Erythroblast (primary cell): Measurements from ENCODE around the gene KIF6.

Source experiments
- DNase-seq, 2 experiments: peaks; one replicate each; lab custom pipeline; 2025; lab: John Stamatoyannopoulos, UW
- GATA1 ChIP-seq: IDR thresholded peaks from 2 replicates; pipeline ENCODE4 v1.6.1; 2011; ENCODE audit warnings: low read depth, mild to moderate bottlenecking, control low read depth, low read length, moderate library complexity
- POLR2A ChIP-seq: IDR thresholded peaks from 2 replicates; pipeline ENCODE4 v1.6.1; 2011; ENCODE audit warnings: mild to moderate bottlenecking, low read length

The KIF6 gene, protein sequence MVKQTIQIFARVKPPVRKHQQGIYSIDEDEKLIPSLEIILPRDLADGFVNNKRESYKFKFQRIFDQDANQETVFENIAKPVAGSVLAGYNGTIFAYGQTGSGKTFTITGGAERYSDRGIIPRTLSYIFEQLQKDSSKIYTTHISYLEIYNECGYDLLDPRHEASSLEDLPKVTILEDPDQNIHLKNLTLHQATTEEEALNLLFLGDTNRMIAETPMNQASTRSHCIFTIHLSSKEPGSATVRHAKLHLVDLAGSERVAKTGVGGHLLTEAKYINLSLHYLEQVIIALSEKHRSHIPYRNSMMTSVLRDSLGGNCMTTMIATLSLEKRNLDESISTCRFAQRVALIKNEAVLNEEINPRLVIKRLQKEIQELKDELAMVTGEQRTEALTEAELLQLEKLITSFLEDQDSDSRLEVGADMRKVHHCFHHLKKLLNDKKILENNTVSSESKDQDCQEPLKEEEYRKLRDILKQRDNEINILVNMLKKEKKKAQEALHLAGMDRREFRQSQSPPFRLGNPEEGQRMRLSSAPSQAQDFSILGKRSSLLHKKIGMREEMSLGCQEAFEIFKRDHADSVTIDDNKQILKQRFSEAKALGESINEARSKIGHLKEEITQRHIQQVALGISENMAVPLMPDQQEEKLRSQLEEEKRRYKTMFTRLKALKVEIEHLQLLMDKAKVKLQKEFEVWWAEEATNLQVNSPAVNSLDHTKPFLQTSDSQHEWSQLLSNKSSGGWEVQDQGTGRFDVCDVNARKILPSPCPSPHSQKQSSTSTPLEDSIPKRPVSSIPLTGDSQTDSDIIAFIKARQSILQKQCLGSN

DNA sequence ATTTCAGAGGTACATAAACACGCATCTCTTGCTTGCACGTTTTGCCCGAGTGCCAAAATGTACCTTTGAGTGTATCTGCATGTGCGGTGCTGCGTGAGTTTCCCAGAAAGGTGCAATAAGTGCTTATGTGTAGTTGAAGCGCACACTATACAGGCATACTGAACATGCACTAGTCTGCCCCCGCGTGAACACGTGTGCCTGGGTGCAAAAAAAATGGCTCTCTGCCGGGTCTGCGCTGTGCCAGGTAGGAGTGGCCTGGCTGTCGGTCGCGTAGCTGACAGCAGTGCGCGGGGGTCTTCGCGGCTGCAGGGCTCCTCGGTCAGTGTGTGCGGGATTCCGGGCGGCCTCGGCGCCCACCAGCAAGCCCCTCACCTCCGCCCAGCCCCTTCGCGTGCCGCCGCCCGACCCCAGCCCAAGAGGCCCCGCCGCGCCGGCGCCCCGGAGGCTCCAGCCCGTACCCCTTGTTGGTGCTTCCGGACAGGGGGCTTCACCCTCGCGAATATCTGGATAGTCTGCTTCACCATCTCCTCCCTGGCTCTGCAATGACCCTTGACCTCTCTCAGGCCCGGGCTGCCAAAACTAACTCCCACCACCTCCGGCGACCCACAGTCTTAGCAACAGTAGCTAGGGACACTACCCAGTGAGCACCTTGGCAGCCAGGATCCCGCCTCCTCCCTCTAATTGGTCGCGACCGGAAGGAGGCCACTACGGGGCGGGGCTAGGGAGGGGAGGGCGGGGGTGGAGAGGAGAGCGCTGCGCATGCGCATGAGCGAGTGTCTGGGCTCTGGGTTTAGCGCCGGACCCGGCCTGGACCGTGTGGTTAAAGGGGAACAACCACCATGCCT is at the start of gene KIF6:
TSS of gene KIF6 (minus strand) at position 622 of the 845 bp plus-strand sequence. CDS start at position 524, 98 bp downstream.
- DNase-seq: peak; percentile 88 to 91
- TF ChIP-seq POLR2A (no peak), GATA1 (no peak)

DNA sequence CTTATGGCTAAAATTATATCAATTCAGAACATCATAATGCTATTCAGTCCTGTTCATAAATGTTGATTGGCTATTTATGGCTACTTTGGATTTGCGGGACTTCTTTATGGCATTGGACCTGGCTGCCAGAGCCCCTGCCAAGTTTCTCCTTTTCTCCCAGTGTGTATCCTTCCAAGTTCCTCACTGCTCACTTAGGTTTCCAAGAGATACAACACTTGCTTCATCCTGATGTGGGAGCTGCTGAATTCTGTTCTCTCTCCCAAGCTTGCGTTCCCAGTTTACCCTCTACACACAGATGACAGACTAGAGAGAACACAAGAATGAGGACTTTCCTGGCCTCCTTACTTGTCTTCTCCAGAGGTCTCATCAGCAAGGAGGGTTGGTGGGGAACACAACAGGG is 48.6 kb upstream of the KIF6 start:
- TF ChIP-seq GATA1 (no peak), POLR2A (no peak)
- no peak for DNase-seq

DNA sequence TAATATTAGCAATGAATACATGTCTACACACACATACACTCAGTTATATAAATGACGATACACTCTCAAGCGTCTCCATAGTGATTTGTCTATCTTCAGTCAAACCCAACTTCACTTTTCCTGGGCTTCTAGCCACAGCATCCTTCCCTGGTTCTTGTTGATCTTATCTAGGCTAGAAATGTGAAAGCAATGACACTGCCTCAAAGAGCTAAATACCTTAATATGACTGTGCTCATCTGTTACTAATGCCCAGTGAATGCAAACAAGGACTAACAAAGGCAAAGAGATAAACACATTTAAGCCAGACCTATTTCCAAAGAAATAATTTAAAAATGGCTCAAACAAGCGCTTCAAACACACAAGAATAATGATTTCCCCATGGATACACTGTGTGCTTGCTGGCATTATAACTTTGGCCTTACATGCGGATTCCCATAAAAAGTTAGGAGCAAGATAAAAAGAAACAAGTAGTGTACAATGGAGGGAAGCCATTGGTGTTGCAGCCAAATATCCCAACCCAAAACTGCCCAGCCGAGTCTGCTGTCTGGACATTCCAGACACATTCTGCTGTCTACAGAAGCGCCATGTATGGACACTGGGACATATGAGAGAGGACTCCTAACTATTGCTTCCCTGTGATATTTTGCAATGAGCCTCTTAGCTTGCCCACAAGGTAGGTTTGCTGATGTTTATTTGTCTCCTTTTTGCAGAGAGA is 47.5 kb upstream of the KIF6 start:
- no peak for DNase-seq
- TF ChIP-seq POLR2A (no peak), GATA1 (no peak)

DNA sequence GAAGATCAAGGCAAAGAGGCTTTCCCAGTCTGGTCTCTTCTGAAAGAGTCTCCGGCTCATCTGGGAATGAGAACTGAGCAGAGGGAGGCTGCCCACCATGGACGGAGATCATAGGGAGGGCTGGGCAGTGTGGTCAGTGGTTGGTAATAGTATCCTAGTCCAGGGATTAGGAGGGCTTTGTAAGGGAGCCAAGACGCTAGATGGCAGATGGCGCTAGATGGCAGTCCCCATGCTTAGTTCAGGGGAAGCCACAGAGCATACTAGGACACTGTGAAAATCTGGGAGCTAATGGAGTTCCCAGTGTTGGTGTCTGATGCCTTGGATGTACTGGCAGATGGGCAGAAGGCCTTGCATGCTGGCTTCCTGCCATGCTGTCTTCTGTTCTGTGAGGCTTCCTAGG is 45.2 kb upstream of the KIF6 start:
- no peak for DNase-seq
- TF ChIP-seq POLR2A (no peak), GATA1 (no peak)

DNA sequence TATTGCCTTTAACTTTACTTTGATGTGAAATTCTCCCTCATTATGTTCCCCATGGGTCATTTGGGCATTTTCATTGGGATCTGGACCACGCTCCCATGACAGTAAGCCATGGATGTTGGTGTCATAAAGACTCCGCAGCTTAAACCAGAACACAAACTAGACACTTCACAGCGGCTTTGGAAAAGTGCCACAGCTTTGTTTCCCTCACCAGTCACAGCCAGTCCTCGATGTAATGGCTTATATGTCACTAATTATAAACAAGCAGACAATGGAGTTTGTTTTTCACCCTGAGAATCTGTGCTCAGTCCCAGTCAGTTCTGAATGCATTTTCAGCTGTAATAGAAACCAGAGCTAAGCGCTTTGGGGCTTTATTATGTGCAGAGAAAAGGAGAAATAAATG is 43.8 kb upstream of the KIF6 start:
- TF ChIP-seq GATA1: no peak
- TF ChIP-seq POLR2A: no peak
- DNase-seq: no peak

DNA sequence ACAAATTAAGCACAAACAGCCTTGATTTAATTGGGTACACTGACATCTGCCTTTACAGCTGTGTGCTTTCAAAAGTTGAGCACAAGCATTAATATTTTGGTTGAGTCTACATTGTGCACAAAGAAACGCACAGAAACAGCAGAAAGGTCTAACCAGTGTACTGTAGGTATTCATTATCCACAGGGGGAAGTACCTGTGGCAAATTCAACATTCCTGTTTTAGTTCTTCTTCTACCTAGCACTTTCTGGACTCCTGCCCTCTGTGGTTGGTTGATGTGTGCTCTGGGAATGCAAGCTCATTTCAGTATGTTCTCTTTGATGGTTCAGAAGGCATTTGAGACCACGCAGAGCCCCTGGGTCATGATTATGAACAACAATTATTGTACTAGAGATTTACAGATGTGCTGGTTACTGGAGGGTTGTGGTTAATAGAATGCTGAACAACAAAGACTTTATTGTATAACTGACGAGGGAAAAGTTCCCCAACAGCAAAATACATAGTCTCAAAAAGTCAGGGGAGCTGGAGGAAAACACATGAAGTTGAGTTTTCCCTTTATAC is 40.4 kb upstream of the KIF6 start:
- no peak for TF ChIP-seq GATA1
- DNase-seq: no peak

DNA sequence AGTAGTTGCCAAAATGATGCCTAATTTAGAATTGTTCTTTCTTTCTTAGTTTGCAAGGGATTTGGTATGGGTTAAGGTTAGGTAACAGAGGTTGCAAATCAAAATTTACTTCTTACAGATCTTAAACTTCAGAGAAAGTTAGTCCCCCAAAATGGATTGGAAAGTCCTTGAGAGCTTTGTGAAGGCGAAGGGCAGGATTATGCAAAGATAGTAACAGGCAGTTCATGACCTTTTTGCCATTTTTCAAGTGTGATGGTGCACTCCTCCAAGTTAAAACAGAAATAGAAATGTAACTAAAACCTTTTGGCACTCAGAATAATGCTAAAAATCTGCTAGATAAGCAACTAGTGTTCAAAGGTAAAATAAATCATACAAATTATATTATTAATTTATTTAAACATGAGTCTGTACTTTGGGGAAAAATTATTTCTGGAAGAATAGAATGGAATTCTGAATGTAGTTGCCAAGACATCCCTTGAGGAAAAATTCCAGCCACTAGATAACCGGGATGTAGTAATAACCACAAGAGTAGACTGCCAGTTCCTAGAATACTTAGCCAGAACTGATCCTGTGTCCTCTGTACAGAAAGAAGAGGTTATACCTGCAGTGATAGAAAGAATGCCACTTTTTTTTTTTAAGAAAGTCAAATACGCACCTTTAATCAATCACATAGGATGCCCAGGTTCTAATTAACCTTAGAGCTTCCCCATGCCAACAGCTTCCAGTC is 35.2 kb upstream of the KIF6 start:
- DNase-seq: no peak
- TF ChIP-seq GATA1 (no peak), POLR2A (no peak)

DNA sequence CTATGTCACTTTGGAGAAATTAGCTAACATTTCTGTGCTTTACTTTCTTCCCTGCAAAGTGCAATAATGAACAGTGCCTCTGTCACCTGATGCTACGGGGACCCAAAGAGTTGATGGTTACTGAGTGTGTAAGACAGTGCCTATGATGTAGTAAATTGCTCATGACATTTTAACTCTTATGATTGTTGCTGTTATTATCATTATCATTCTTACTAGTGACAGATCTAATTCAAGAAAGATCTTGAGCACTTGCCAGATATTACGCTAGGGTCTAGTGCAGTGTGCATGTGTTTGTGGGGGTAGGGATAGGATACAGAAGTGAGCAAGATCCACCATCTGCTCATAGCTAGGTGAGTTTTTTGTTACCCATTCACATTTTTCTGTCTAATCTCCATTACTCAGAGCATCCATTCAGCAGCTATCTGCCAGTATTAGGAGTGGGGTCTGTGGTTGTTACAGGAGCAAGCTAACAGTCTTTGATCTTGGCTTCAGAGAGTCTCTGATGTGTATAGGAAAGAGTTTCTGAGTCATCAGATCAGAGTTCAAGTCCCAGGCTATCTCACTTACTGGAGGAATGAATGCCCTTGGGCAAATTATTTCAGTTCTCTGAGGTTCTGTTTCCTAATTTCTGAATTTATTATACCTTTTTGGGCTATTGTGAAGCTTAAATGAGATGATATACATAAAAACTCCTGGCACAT is 33.8 kb upstream of the KIF6 start:
- DNase-seq: no peak
- TF ChIP-seq GATA1: no peak
- no peak for TF ChIP-seq POLR2A

DNA sequence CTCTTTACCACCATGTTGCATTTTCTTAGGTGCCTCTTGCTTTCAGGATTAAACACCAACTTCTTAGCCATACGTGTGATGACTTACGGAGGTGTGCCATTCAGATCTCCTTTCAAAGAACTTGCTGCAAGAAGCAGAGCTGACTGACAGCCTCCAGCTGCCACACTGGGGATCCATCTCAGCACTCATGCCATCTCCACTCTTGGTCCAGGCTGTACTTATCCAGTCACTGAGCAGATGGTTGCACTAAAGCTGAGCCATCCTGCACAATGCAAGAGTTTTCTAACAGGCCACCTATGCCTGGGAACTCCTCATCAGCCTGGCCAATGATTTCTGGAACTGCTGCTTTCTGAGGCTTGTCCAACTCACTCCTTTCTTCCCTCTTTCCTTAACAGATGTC is 31.4 kb upstream of the KIF6 start:
- TF ChIP-seq POLR2A (no peak), GATA1 (no peak)
- no peak for DNase-seq

DNA sequence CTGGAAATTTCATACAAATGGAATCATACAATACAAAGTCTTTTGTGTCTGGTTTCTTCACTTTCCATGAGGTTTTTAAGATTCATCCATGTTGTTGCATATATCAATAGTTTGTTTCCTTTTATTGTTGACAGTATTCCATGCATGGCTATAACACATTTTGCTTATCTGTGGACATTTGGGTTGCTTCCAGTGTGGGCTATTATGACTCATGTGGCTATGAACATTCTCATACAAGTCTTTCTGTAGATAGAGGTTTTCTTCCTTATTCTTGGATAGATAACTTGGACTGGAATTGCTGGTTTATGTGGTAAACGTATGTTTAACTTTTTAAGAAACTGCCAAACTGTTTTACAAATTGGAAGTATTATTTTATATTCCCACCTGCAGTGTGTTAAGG is 30.0 kb upstream of the KIF6 start:
- DNase-seq: no peak
- TF ChIP-seq POLR2A (no peak), GATA1 (no peak)

DNA sequence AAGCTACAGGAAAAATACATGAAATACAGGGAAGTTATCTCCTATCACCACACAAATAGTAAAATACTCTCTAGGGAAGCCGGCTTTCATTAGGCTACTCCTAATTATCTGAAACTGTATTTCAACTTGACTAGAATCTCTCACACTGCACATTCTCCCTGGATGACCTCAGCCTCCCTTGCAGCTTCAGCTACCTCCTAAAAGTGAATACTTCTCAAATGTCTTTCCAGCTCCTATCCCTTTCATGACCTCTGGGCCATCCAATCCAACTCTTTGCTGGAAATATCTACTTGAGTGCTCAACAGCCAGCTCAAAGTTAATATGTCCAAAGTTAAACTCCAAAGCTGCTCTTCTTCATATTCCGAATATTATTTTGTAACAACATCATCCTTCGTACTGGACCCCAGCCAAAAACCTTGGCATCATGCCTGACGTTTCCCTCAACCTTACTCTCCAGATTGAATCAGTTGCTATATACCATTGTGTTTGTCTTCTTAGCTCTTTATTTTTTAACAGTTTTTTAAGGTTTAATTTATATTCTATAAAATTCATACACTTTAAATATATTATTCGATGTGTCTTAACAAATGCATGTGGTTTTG is 29.4 kb upstream of the KIF6 start:
- DNase-seq: no peak
- no peak for TF ChIP-seq POLR2A
